Measurements from ENCODE around the gene SMYD3.

SMYD3 gene

DNA sequence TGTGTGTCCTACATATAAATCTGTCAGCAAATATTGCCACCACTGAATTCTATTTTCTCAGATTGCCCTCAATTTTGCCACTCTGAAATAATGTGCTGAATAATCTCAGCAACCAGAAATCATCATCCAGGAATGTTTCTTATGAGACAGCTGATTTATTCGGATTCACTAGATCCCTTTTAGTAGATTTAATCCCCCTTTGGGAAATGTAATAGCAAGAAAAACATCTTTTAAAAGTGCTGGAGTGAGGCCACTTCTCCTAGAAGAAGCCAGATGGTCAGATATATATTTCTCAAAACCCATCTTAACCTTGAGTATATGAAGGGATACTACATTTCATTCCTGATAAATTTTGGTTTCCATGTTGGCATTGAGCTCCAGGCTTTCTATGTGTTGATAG lies 327.7 kb downstream of the SMYD3 start (continued):
- TF ChIP-seq, protein P1, sequence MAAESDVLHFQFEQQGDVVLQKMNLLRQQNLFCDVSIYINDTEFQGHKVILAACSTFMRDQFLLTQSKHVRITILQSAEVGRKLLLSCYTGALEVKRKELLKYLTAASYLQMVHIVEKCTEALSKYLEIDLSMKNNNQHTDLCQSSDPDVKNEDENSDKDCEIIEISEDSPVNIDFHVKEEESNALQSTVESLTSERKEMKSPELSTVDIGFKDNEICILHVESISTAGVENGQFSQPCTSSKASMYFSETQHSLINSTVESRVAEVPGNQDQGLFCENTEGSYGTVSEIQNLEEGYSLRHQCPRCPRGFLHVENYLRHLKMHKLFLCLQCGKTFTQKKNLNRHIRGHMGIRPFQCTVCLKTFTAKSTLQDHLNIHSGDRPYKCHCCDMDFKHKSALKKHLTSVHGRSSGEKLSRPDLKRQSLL (tag by site-specific recombination; IDR thresholded peaks at IDR 0.05) = no peak
- TF ChIP-seq WT1 (tag by site-specific recombination; IDR thresholded peaks at IDR 0.05) (no peak), ZNF610 (tag by site-specific recombination; IDR thresholded peaks at IDR 0.05; ENCODE audit: borderline replicate concordance) (no peak), RBAK (tag by site-specific recombination; IDR thresholded peaks at IDR 0.05) (no peak), ZBTB1 (tag by site-specific recombination; IDR thresholded peaks at IDR 0.05) (no peak), ZNF19 (tag by site-specific recombination; IDR thresholded peaks at IDR 0.05; ENCODE audit: low read depth) (no peak), IKZF3 (tag by site-specific recombination; IDR thresholded peaks at IDR 0.05) (no peak), ZNF114 (tag by site-specific recombination; IDR thresholded peaks at IDR 0.05) (no peak), ZNF416 (tag by site-specific recombination; IDR thresholded peaks at IDR 0.05) (no peak), ZSCAN23 (tag by site-specific recombination; IDR thresholded peaks at IDR 0.05) (no peak), ZEB2 (tag by site-specific recombination; IDR thresholded peaks at IDR 0.05) (no peak)
- TF ChIP-seq, protein P2, sequence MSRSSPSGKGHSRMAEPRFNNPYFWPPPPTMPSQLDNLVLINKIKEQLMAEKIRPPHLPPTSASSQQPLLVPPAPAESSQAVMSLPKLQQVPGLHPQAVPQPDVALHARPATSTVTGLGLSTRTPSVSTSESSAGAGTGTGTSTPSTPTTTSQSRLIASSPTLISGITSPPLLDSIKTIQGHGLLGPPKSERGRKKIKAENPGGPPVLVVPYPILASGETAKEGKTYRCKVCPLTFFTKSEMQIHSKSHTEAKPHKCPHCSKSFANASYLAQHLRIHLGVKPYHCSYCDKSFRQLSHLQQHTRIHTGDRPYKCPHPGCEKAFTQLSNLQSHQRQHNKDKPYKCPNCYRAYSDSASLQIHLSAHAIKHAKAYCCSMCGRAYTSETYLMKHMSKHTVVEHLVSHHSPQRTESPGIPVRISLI (tag by site-specific recombination; IDR thresholded peaks at IDR 0.05) = no peak

DNA sequence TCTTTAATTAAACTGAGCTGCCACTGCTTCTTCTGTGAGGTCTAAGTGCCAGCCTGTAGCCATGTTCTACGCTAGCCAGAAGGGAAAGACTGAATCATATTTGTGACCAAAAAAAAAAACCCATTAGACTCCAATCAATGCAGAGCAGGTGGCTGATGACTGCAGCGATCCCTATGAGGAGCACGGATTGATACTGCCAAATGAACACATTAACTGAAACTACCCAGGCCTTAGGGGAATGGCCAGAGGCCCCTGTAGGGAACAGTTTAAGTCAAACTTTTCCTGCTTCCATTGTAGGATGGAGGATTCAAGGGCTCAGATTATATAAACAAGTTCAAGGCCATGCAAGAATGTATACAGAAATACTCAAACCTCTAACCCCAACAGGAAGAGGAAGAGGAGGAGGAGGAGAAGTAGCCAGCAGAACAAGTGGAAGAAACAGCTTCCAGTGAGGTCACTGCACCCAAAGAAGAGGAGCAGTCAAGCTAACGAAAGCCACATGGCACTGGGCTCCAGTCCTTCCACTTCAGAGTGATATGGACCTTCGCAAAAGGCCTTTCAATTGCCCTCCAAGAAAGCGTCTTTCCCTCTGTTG lies 328.3 kb downstream of the SMYD3 start:
- no peaks in the 10 kb centered on the region for H3K36me3 ChIP-seq (ENCODE audit: control insufficient read depth in 2 of 2, insufficient read depth in 1 of 2, low read length in 2 of 2)
- no peaks in the 10 kb centered on the region for H3K4me1 ChIP-seq (ENCODE audit: control insufficient read depth, insufficient read depth, low read length)
- no peaks in the 10 kb centered on the region for H3K9me3 ChIP-seq (ENCODE audit: control insufficient read depth, insufficient read depth, low read depth, low read length)
- TF ChIP-seq, protein P3, sequence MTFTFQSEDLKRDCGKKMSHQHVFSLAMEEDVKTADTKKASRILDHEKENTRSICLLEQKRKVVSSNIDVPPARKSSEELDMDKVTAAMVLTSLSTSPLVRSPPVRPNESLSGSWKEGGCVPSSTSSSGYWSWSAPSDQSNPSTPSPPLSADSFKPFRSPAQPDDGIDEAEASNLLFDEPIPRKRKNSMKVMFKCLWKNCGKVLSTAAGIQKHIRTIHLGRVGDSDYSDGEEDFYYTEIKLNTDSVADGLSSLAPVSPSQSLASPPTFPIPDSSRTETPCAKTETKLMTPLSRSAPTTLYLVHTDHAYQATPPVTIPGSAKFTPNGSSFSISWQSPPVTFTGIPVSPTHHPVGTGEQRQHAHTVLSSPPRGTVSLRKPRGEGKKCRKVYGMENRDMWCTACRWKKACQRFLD (tag by site-specific recombination; IDR thresholded peaks at IDR 0.05) = no peak
- TF ChIP-seq ZNF843 (tag by site-specific recombination; IDR thresholded peaks at IDR 0.05) = no peak
- no peak for TF ChIP-seq ZNF473 (tag by site-specific recombination; IDR thresholded peaks at IDR 0.05)
- TF ChIP-seq ZNF140 (tag by site-specific recombination; IDR thresholded peaks at IDR 0.05) = no peak
- TF ChIP-seq ZSCAN23 (tag by site-specific recombination; IDR thresholded peaks at IDR 0.05) = no peak
- no peak for TF ChIP-seq ZNF302 (tag by site-specific recombination; IDR thresholded peaks at IDR 0.05; ENCODE audit: low read depth)
- TF ChIP-seq, protein P4, sequence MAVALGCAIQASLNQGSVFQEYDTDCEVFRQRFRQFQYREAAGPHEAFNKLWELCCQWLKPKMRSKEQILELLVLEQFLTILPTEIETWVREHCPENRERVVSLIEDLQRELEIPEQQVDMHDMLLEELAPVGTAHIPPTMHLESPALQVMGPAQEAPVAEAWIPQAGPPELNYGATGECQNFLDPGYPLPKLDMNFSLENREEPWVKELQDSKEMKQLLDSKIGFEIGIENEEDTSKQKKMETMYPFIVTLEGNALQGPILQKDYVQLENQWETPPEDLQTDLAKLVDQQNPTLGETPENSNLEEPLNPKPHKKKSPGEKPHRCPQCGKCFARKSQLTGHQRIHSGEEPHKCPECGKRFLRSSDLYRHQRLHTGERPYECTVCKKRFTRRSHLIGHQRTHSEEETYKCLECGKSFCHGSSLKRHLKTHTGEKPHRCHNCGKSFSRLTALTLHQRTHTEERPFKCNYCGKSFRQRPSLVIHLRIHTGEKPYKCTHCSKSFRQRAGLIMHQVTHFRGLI (tag by site-specific recombination; IDR thresholded peaks at IDR 0.05) = no peak
- TF ChIP-seq ZNF114 (tag by site-specific recombination; IDR thresholded peaks at IDR 0.05) = no peak
- no peak for TF ChIP-seq ZNF223 (tag by site-specific recombination; IDR thresholded peaks at IDR 0.05)
- TF ChIP-seq ZNF571 (tag by site-specific recombination; IDR thresholded peaks at IDR 0.05) = no peak
- TF ChIP-seq ZNF623 (tag by site-specific recombination; IDR thresholded peaks at IDR 0.05) = no peak
- H3K4me3 ChIP-seq (ENCODE audit: low read depth, low read length) = no peak overlapping the region
- ChIA-PET CTCF (no interaction called here), POLR2A (no interaction called here)
- no peak overlapping the region for H3K27ac ChIP-seq (ENCODE audit: extremely low read depth, low read depth, low read length)
